GM18511 (cell line): ENCODE measurements around the gene MICAL2.

Experiments used
- ATAC-seq: cut with Tn5 transposase; IDR thresholded peaks from one replicate; pipeline ENCODE4 v1.9.1; 2021; ENCODE audit warnings: mild to moderate bottlenecking, moderate library complexity; ENCODE audit not compliant: unreplicated experiment

Gene MICAL2

GRCh38 chr11:12242966-12243365 lies 132.6 kb downstream of the MICAL2 start:
- no peak for ATAC-seq

GRCh38 chr11:12243486-12243885 lies 133.1 kb downstream of the MICAL2 start:
- ATAC-seq: no peak

GRCh38 chr11:12243911-12244550 lies 133.6 kb downstream of the MICAL2 start:
- no peak for ATAC-seq

GRCh38 chr11:12245091-12245490 lies 134.7 kb downstream of the MICAL2 start:
- ATAC-seq: no peak

DNA sequence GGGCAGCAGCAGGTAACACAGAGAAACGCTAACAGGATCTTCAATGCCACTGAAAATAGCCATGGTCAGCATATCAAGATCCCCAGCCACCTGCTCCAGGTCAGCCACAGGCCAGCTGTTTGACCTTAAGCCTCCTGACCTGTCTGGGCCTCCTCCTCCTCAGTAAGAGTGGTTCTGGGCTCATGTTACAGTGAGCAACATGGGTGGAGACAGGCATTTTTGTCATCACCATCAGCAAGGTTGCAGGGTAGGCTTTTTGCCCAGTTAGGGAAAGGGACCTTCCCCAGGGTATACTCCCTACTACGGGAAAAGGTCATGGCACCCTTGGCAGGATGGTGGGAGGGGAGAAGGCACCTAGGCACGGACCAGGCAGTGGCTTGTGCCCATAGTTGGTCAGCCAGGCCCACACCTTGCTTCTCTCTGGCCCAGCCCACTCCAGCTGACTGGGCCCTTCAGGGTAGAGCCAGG lies 135.2 kb downstream of the MICAL2 start:
- ATAC-seq: no peak

- no peak for ATAC-seq
These were observed 135.8 kb downstream of the MICAL2 start for GRCh38 chr11:12246147-12246546.

DNA sequence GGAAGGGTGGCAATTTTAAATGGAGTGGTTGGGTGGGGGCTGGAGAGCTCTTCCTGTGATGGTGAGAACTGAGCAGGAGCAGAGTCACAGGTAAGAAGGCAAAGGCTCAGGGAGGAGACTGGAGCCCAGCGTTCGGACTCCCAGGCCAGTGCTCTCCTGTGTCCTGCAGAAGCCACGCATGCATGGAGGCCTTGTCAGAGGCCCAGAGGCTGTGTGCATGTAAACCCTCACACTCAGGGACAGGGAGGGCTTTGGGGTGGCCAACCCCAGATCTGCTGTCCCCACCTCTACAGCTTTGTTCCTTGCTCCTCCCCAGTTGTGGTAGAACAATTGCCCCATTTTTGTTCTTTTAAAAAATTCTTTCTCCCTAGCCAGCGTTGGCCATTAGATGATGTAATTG lies 136.6 kb downstream of the MICAL2 start:
- ATAC-seq: no peak

DNA sequence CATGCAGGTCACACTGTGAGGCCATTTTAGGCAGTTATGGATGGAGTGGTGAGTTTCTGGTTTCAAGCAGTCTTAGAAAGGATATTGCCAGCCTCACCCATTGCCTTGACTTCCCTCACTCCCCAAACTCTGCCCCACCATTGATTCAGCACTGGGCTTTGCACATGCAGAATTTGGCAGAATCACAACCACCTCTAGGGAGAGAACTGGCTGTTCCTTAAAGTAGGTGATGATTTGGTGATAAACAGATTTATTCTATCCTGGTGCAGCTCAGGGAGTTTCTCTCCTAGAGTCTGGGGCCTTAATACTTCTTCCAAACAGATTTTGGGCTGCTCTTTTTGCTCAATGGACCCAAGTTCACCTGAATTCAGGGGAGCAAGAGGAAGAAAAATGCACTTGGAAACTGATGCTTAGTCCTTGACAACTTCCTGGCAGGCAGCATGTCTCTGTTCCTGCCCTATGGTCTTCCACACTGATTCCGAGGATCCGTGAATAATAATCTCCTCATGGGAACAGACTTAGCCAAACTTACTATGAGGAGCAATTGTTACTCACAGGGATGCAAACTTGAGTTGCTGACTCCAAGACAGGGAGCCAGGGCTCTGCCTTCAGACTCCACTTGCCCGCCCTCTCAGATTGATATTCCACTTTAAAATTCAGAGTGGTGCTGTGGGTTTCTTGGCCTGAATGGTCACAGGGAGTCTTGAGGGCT lies 137.3 kb downstream of the MICAL2 start:
- ATAC-seq: no peak

DNA sequence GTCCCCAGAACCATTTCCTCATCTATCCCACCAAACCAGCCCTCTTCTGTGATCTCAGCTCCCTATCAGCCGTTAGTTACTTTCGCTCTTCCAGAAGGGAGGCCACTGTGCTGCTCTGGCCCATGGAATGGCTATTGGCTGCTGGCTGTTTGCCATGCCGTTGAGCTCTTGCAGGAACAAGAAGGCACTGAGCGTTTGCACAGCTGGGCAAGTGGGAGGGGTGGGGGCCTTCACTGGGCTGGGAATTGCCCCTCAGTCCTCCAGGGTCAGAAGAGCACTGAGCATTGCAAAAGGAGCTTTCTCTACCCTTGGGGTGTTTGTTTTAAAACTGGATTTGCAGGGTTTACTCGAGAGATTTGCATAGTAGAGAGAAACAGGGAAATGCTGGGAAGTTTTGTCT lies 137.9 kb downstream of the MICAL2 start:
- no peak for ATAC-seq

DNA sequence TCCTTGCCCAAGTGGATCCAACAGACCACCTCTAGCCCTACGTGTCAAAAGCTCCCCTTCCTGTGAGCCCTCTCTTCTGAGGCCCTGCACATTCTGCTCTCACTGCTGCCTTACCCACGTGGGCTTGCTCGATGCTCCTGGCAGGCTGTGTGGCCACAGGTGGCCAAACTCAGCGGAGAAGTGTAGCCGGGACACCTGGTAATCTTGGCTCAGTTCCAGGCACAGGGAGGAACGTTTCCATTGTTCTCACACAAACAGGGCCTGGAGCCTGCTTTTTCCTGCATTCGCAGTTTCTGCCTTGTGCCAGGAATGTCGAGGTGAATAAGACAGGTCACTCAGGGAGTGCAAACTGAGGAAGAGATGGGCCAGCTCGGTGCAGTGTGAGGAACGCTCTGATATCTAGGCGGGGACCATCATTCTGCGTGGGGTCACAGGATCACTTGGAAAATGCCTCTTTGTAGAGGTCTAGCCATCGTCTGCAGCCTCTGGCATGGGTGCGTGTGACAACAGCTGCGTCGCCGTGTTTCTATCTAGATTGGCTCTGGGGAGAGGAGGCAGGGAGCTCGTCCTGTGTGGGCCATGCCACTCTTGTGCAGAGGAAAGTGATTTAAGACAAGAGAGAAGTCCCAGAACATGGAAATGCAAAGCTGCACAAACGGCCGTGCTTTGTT lies 139.3 kb downstream of the MICAL2 start:
- ATAC-seq: no peak

DNA sequence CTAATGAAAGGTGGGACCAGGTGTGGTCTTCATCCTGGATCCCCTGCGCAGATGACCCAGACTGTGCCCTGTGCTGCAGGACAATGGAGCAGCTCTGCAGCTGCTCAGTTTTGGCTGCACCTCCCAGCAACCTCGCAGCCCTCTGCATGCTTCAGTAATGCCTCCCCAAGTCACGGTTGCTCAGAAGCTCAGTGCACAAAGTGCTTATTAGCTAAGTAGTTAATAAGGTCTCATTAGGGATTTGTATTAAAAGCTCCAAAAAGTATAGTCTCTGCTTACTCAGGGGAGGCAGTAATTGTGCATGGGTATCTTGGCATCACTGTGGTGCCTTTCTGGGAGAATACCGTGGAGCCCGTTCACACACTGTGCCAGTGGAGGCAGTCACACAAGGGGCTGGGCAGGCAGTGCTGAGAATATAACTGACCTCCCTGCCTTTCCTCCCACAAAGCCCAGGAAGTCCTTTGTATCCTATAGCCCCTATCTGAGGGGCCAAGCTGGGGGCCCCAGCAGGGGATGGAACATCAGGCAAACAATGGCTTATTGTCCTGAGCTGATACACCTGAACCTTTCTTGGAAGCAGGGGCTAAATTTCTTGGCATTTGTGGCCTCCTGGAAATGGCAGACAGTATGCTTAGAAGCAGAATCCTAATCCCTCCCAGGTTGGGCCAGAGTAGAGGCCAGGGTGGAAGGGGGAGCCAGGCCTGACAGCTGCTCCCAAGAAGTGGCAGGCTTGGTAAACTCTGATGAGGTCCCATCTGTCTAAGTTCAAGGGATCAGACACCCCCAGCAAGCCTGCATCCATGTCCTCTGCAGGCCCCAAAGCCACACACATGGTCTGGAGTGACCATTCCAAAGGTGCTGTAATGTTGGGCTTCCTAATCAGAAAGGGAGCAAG lies 141.5 kb downstream of the MICAL2 start:
- ATAC-seq: no peak

DNA sequence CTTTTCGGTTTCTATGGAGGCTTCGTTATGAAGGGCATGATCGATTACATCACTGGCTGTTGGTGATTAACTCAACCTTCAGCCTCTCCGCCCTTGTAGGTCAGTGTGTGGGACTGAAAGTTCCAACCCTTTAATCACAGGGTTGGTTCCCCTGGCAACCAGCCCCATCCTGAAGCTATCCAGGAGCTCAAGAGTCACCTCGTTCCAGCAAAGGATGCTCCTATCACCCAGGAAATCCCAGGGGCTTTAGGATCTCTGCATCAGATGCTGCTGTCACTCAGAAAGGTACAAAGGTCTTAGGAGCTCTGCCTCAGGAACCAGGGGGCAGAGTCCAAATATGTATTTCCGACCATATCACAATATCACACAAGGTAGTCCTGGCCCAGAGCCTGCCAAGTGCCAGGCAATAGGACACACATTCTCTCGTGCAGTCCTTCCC lies 143.5 kb downstream of the MICAL2 start:
- no peak for ATAC-seq

DNA sequence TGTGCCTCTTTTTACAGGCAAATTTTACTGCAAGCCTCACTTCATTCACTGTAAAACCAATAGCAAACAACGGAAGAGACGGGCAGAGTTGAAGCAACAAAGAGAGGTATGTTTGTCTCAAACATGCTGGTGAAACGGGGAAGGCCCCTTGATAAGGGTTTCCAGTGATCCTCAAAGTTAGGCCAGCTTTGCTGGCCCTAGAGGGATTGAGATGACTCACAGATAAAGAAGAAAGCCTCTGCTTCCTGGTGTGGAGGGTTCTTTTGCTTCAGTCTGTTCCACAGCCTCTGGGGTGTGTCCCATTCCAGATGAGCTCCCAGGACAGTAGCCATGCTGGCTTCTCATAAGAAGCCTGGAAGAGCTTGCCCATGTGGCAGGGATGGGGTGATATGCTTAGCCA lies 148.1 kb downstream of the MICAL2 start:
- ATAC-seq: no peak

- no peak for ATAC-seq
These were observed 149.6 kb downstream of the MICAL2 start for GRCh38 chr11:12259956-12260355.

DNA sequence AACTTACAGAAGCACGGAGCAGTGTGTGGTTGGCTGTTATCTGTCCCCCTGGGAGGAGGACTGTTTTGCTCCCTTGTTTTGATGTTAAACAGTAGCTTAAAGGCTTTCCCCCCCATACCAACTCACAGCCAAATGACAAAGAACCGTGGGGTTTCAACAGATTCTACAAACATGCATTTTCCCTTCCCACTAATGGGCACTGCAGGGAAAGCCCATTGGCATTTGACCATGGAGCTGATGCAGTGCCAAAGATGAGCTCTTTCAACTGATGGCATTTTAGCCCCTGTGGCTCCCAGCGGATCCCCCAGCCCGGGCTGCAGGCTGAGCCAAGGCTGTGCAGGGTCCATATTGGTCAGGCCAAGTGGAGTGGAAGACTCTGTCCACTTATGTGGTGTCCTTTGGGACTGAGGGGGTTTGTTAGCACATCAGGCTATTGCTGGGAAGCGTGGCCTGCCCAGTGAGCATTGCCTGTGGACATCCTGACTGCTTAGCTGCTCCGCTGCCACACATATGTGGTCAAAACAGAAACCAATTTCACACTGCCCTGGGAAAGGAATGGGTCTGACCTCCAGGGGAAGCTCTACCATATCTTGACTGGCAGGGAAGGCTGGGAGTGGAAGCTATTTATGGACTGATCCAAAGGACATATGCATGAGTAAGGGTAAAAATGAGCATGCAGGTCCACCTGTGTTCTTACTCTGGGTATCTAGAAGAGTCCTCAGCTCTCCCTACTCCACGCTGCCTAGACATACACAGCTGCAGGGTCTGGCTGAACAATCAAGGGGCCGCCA lies 150.5 kb downstream of the MICAL2 start:
- ATAC-seq: no peak

GRCh38 chr11:12261551-12261950 lies 151.2 kb downstream of the MICAL2 start:
- ATAC-seq: no peak

DNA sequence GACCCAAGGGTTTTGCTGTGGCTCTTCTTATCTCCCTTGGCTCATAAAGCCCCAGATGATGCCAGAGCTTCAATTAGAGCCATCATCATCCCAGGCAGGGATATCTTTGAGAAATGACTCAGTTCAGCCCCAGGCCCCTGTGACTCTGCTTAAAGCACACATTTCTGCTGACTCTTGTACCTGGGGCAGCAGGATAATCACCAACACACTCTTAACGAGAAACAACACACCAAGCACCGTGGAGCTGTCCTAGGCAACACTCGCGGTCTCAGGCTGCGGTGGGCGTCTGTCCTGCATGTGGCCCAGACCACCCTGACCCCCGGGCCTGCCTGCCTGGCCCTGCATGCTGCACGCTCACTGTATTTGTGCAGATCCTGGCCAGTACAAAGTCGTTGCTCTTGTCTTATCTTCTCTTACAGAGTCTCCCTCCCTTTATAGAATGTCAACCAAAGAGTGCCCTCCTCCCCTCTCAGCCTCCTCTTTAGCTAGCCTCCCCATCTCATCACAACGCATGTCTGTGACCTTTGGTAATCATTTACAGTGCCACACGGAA lies 152.8 kb downstream of the MICAL2 start:
- no peak for ATAC-seq

GRCh38 chr11:12264361-12264760 lies 154.0 kb downstream of the MICAL2 start:
- ATAC-seq: no peak

- ATAC-seq: no peak
These were observed 155.7 kb downstream of the MICAL2 start for GRCh38 chr11:12266132-12266531.

DNA sequence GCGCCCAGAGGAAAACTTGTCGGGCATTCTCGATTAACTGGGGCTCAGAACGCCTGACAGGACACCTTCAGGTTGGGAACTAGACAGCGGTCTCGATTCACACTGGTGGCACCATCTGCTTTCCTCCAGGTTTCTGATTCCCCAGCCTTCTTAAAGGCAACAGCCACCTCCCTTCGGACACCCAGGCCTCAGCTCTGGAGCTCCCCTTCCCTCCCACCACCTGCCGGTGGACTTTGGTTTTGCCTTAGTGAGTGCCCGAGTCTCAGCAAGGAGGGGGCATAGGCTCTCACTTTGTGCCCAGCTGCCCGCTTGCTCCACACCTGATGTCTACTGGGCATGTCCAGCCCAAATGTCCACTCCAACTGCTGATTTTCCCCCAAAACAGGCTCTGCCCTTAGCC lies 156.6 kb downstream of the MICAL2 start:
- no peak for ATAC-seq
